NT2/D1 (cell line): ENCODE measurements around the gene SMPD2.

ENCODE experiments used
- SUZ12 ChIP-seq: IDR thresholded peaks from 2 replicates; pipeline ENCODE4 v1.6.1; 2011; ENCODE audit not compliant: insufficient read length, insufficient read depth; ENCODE audit errors: extremely low read depth
- YY1 ChIP-seq: IDR thresholded peaks from 2 replicates; pipeline ENCODE4 v1.6.1; 2011; ENCODE audit not compliant: insufficient read length, insufficient read depth
- ZNF274 ChIP-seq: IDR thresholded peaks from 2 replicates; pipeline ENCODE4 v1.6.1; 2011; ENCODE audit warnings: mild to moderate bottlenecking, low read depth, low read length

- TF ChIP-seq ZNF274, result no peak
- no peak for TF ChIP-seq SUZ12
- no peak for TF ChIP-seq YY1
Measured at GRCh38 chr6:109434456-109434855, 6.1 kb upstream of the SMPD2 start.
